GM15510 (cell line): ENCODE results near the gene RND3.

Experiments used
- POLR2A ChIP-seq: IDR thresholded peaks from 3 replicates; pipeline ENCODE4 v1.6.1; 2011; ENCODE audit warnings: borderline replicate concordance; ENCODE audit not compliant: insufficient read length; ENCODE audit errors: extremely low read depth

The RND3 gene

DNA sequence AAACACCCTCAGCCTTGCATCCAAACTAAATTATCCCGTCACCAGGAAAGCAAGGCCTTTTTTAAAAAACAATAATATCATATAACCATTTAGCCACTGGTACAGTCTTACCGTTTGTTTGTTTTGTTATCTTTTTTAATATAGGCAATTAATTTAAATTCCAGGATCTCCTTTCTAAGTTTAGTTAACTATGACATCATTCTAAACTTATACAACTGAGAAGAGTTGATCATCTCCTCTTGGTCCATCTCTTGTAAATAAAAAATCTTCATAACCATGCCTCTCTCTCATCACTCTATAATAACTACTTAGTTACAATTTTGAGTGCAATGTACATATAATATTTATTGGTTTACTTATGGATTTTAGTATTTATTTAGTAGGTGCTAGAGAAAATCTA lies 46.2 kb downstream of the RND3 start:
- no peak for TF ChIP-seq POLR2A

DNA sequence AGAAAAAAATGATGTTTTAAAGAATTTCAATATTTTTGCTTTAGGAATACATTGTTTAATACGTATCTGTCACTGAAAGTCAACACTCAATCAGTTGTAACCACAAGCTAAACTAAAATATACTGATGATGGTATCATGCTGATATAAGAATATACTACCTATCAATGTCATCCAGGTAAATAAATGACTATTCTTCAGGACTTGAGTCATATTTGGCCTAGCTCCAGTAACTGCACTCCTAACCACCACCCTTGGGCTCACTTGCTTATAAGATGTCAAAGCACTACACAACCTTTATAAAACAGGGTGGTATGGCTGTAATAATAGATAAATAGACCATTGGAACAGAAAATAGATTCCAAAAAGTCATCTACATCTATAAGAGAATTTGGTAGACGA lies 48.8 kb downstream of the RND3 start:
- TF ChIP-seq POLR2A, result no peak

DNA sequence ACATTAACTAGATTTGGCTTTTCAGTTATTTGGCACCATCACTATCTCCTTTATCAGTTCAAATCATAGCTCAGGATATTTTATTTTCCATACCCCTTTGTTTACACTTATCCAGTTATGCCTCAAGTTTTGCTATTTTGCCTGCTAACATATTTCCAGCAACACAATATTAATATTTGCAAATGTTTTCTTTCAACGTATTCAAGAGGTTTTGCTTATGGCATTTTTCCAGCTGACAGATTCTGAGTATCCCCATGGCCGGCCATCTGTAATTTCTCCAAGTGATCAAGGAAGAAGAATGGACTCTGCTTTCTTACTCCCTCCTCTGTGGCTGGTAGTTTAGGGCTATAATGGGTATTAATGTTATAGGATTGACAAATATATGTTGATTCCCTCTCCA lies 49.4 kb downstream of the RND3 start:
- TF ChIP-seq POLR2A, result no peak

DNA sequence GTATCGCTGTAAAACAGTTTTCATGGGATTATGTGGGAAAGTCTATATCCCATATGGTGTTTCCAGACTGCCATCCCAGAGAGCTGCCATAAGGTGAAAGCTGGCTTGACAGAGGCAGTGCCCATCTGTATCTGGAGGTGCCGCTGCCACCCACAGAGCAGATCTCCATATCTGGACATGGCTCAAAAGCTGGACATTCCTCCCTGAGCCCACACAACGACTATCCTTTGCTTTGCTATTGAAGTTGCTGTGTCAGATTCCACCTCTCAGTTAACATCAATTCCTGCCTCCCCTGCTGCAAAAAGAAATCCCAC lies 55.2 kb downstream of the RND3 start:
- TF ChIP-seq POLR2A, result no peak

DNA sequence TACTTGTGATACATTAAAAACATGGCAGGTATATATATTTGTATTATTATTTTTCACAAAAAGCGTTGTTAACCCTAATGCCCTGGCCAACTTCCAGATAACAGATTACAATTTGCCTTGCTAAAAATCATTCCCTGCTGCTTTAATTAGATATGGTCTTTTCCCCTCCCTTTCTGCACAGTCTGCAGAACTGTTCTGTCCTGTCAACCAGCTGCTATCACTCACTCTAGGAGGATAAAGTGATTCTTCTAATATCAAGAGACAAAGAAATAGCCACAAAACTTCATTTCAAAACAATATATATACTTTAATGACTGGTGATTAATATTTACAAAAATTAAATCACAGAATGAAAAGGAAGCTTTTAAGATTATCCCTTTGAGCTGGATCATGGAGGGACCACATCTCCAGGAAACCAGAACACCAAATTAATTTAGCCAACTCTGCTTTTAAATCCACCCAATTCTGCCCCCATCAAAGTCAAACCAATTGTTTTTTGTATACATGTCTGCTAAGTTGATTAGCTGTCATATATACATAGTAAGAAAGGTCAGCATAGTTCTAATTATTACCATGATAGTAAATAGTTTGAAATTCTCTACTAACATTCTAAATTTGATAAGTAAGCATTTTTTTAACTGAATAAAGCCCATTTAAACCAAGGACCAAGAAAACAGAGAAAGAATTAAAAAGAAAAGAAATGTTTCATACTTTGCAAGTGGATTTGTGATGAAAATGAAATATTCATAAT lies 55.7 kb downstream of the RND3 start:
- no peak for TF ChIP-seq POLR2A

DNA sequence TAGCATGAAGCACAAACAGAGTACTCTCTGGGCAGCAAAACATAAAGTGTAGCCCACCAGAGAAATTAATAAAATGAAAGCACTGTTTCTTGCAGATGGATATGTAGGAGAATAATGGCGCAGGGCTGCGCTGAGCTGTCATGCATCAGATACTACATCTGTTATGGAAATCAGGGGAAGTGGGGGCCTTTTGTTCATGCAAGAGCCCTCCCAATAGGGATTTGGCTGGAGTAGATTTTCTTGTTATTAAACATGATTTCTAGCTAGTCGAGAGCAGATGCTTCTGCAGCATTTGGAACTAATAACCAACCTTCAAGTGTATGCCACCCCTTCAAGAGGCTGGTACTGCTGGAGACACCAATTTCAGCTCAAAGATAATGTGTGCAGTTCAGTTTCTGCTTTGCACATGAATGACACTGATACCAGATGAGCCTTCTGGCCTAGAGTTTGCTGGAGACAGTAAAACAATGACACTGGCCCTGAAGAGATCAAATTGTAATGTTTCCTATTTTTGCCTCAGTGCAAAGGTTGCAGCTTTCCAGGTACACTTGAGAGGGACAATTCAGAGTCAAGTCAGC lies 58.0 kb downstream of the RND3 start:
- no peak for TF ChIP-seq POLR2A

DNA sequence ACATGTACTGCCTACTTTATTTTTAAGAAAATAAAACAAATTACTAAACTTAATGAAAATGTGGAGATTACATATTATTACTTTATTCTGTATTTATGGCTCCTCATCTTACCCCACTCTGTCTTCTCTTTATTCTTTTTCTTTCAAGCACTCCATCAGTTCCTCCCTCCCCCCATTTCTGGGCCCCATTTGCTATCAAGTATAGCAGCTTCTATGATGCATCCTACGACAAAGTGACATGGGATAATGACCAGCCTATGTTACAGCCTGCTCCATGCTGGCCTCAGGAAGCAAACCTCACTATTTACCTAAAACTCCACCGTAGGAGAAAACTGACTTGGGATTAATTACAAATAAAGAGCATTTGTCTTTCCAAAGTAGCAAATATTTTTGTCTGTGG lies 58.8 kb downstream of the RND3 start:
- no peak for TF ChIP-seq POLR2A

DNA sequence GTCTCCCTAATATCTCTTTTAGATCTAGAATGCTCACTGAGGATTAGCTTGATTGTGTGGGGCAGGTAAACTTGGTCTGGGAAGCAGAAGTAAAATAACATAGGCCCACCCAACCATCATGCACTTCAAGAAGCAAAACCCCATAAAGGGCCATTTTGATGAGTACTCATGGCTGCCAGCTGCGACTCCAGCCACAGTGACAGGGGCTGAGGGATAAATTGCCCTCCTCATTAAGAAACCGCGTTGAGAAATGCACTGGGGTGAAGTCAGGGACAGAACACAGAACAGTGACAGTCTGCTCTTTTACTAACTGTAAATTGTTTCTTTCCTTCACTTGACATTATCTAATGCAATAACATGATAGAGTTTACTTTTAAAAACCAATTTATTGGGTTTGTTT lies 60.2 kb downstream of the RND3 start:
- TF ChIP-seq POLR2A, result no peak

DNA sequence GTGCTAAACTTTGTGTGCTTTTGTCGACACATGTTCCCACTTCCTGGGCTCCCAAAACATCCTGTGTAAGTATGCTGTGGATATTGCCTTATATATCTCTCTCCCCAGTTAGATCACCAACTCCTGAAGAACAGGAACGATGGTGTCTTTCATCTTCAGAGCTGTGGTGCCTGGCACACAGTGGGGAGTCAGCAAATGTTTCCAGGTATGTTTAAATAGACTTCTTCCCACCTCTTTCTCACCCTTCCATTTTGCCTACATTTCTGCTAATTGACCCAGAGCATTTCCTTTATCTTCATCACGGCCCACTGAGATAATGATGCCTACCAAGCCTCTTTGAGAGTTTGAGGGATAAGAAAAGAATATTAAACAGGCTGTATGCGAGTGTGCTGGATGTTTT lies 60.7 kb downstream of the RND3 start:
- TF ChIP-seq POLR2A, result no peak

DNA sequence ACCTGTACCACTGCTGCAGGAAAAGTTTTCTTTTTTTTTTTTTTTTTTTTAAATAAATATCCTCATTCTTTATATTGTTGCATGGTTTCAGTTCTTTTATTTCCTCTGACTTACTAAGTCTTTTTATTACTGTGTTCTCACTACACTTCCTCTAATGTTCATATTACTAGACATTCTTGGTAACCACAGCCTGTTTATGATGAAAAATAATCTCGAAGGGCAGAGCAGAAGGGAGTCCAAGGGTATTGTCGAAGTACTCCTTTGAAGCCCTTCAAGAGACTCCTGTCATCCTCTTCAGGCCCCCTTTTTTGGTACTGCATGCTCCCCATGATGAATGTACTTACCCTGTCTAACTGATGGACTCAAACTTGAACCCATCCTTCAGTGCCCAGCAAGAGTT lies 61.2 kb downstream of the RND3 start:
- TF ChIP-seq POLR2A, result no peak

DNA sequence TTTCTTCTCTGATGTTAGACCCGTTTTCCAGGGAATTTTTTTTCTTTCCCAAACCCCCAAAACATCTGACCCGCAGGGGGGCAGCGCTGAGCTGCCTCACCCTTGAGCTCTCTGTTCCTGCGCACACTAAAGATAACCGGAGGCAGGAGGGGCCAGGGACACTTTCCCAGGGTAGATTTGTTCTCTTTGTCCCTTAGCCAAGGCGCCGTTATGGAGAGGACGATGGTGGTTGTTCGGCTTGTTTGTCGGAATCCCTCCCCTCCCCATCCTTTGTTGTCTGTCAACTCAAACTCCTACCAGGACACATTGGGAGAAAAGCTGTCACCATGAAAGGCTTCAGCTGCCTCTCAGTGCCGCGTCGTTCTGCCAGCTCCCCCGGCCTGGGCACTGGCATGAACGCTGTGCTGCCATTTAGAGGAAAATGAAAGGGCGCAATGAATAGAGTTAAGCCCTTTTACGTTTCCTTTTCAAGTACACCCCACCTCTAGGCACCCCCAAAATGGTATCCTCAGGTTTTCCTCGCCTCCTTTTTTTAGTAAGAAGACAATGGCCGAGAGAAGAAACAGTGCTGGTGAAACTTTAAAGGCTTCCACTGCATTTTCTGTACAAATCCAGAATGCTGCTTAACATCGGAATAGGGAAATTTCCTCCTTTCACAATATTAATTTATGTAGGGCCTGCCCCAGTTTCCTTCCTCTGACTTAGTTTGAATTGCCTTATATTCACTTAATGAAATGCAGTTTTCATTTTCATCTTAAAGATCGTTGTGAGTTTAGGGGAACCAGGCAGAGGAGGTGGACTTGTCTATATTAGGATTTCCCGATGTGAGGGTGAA lies 62.1 kb downstream of the RND3 start:
- no peak for TF ChIP-seq POLR2A

DNA sequence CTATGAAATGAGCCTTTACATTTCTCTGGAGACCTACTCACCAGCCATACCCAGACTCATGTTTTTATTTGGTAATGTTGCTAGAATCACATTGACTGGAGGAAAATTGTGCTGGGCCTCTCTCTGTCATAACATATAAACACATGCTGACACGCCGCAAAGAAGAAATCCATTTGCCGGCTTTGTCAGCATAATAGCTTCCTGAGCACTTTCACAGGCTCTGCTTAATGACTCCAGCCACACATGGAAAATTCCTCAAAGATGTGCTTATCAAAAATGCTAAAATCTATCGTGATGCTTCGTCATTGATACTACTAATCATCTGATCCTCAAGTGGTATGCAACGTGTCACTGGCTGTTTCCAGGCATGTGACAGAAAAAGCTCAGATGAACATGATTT lies 63.1 kb downstream of the RND3 start:
- TF ChIP-seq POLR2A, result no peak

DNA sequence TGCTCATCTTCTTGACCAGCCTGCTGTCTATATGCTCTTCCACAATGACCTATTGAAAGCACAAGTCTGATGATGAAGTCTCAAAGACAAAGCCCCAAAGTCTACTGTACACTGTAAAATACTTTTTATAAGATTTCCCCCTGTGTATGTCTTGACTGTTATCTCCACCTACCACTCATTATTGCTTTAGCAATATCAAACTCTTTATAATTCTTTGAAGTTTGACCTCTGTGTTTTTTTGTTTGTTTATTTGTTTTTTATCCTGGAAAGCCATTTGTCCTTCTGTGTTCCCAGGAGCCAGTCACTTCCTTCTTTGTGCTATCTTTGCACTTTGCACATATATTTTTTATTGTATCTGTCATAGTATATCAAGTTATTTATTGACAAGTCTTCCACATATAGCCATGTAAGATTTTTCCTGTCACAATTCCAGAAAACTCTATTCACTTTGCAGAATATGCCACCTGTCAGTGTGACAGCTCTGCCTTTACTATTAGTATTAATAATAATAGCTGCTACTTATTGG lies 66.3 kb downstream of the RND3 start:
- TF ChIP-seq POLR2A, result no peak

DNA sequence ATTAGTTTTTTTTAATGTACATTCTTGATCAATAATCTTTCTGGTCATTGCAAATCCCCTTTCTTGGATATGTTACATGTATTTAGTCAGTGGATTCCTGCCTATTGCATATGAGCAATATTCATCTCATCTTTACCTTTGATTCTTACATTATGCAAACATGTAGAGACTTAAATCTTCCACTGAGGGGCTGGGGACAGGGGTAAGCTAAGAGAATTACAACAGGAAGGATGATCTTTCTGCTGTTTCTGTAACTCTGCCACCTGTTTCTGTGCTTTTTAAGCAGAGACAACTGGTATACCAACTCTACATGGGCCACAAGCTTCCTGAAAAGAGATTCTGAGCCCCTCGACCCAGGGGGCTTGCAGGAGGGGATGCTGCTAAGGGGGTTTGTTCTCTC lies 68.6 kb downstream of the RND3 start:
- TF ChIP-seq POLR2A, result no peak
